ENCODE measurements around the gene NHLRC1.
A peak's percentile ranks its signal among the peaks of the same experiment; 100 is the strongest.

DNA sequence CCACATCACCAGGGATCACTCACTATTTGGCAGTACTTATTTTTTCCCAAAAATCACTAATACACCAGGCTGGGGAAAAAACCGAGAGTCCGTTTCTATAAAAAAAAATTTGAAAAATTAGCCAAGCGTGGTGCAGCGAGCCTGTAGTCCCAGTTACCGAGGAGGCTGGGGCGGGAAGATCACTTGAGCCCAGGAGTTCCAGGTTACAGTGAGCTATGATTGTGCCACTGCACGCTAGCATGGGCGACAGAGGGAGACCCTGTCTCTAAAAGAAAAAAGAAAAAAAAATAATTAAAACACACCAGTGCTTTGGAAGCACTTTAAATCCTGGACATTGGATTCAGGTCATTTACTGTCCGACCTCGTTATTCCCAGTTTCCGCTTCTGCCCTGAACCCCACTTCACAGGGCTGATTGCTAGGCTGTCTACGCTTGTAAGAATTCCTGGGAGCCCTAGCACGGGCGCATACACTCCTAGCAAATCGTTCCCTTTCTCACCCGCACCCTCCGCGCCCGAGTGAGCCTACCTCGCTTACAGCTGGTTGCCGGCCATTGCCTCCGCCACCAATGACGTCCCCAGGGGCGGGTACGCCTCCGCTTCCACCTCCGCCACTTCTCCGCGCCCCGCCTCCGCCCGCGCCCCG is 32.2 kb upstream of the NHLRC1 start, which contains the start of gene TPMT:
- TF ChIP-seq MIER2 (CRISPR knock-in tag; IDR thresholded peaks at IDR 0.05) (no peak), GFI1 (CRISPR knock-in tag; IDR thresholded peaks at IDR 0.05; ENCODE audit: borderline replicate concordance) (no peak), LCORL (IDR thresholded peaks at IDR 0.05) (no peak), LCORL (CRISPR knock-in tag; IDR thresholded peaks at IDR 0.05) (peak; percentile 82), EZH2 (conservative IDR thresholded peaks at IDR 0.05; ENCODE audit: low read depth, low read length) (no peak)
